ENCODE measurements around the gene APMAP.

APMAP gene

GRCh38 chr20:25024171-25024570 lies 31.6 kb upstream of the APMAP start:
- no peak for DNase-seq (ENCODE audit: low read depth)

- no peak for DNase-seq (ENCODE audit: low read depth)
These were observed 30.8 kb upstream of the APMAP start for GRCh38 chr20:25023356-25023755.

- no peak for DNase-seq (ENCODE audit: low read depth)
These were observed 30.1 kb upstream of the APMAP start for GRCh38 chr20:25022680-25023079.

GRCh38 chr20:25021336-25021735 lies 28.8 kb upstream of the APMAP start:
- DNase-seq (ENCODE audit: low read depth) = no peak

- DNase-seq (ENCODE audit: low read depth) = no peak
These were observed 28.4 kb upstream of the APMAP start for GRCh38 chr20:25020901-25021301.

GRCh38 chr20:25020345-25020744 lies 27.8 kb upstream of the APMAP start:
- no peak for DNase-seq (ENCODE audit: low read depth)

- no peak for DNase-seq (ENCODE audit: low read depth)
These were observed 27.0 kb upstream of the APMAP start for GRCh38 chr20:25019381-25020155.

GRCh38 chr20:25018841-25019240 lies 26.3 kb upstream of the APMAP start:
- no peak for DNase-seq (ENCODE audit: low read depth)

- no peak for DNase-seq (ENCODE audit: low read depth)
These were observed 25.9 kb upstream of the APMAP start for GRCh38 chr20:25018425-25018824.

GRCh38 chr20:25017257-25017803 lies 24.8 kb upstream of the APMAP start:
- no peak for DNase-seq (ENCODE audit: low read depth)

GRCh38 chr20:25016471-25016870 lies 23.9 kb upstream of the APMAP start:
- DNase-seq (ENCODE audit: low read depth) = no peak

- DNase-seq (ENCODE audit: low read depth) = no peak
These were observed 23.4 kb upstream of the APMAP start for GRCh38 chr20:25015986-25016385.

- no peak for DNase-seq (ENCODE audit: low read depth)
These were observed 22.3 kb upstream of the APMAP start for GRCh38 chr20:25014816-25015215.

GRCh38 chr20:25013478-25014380 lies 21.2 kb upstream of the APMAP start:
- no peak for DNase-seq (ENCODE audit: low read depth)

- no peak for DNase-seq (ENCODE audit: low read depth)
These were observed 20.2 kb upstream of the APMAP start for GRCh38 chr20:25012616-25013189.

- DNase-seq (ENCODE audit: low read depth) = no peak
These were observed 19.3 kb upstream of the APMAP start for GRCh38 chr20:25011831-25012241.

GRCh38 chr20:25011261-25011660 lies 18.7 kb upstream of the APMAP start:
- no peak for DNase-seq (ENCODE audit: low read depth)

GRCh38 chr20:25009218-25010145 lies 16.9 kb upstream of the APMAP start:
- DNase-seq (ENCODE audit: low read depth) = no peak

- DNase-seq (ENCODE audit: low read depth) = no peak
These were observed 16.1 kb upstream of the APMAP start for GRCh38 chr20:25008388-25009217.

- DNase-seq (ENCODE audit: low read depth) = no peak
These were observed 15.1 kb upstream of the APMAP start for GRCh38 chr20:25007491-25008305.
